ENCODE measurements around the gene GYG1.

GYG1 gene

DNA sequence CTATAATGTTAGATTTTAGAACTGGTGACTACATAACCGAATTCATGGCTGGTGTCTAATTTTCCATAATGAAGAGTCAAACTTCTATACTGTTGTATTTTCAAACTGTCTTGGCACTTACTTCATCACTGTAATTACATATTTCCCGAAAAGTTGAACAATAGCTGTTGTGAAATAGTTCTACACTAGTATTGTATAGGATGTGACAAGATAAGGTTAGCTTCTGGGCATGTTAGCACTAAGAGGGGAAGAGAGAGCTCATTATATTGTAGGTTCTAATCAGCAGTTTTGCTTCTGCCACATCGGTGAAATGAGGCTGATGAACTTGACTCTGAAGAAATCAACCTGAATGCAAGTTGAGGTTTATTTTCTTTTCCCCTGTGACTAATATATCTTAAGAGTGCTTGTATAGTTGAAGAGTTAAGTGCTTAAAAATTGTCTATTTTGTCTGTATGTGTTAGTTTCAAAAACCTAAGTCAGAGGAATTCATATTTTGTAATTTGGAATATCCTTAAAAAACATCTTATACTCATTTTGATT, 8.9 kb downstream of the GYG1 start:
- TF ChIP-seq, protein P1, sequence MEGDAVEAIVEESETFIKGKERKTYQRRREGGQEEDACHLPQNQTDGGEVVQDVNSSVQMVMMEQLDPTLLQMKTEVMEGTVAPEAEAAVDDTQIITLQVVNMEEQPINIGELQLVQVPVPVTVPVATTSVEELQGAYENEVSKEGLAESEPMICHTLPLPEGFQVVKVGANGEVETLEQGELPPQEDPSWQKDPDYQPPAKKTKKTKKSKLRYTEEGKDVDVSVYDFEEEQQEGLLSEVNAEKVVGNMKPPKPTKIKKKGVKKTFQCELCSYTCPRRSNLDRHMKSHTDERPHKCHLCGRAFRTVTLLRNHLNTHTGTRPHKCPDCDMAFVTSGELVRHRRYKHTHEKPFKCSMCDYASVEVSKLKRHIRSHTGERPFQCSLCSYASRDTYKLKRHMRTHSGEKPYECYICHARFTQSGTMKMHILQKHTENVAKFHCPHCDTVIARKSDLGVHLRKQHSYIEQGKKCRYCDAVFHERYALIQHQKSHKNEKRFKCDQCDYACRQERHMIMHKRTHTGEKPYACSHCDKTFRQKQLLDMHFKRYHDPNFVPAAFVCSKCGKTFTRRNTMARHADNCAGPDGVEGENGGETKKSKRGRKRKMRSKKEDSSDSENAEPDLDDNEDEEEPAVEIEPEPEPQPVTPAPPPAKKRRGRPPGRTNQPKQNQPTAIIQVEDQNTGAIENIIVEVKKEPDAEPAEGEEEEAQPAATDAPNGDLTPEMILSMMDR (IDR thresholded peaks at IDR 0.05; ENCODE audit: low read depth, low read length): no peak
- Histone ChIP-seq H3K4me3 (ENCODE audit: low read depth, low read length) (no peak overlapping the region), H3K4me1 (peaks cover 4% of the 10 kb centered on the region; the same call in 1 of the 2 replicates), H3K9me3 (no peaks in the 10 kb centered on the region), H3K36me3 (no peaks in the 10 kb centered on the region), H3K27me3 (no peaks in the 10 kb centered on the region)
- DNase-seq: no peak

GRCh38 chr3:149001727-149002126, 10.4 kb downstream of the GYG1 start:
- Histone ChIP-seq H3K36me3 (no peaks in the 10 kb centered on the region), H3K4me3 (ENCODE audit: low read depth, low read length) (no peak overlapping the region), H3K4me1 (peaks cover 4% of the 10 kb centered on the region; the same call in 1 of the 2 replicates), H3K9me3 (no peaks in the 10 kb centered on the region), H3K27me3 (no peaks in the 10 kb centered on the region)
- TF ChIP-seq, protein P1 (IDR thresholded peaks at IDR 0.05; ENCODE audit: low read depth, low read length): no peak
- no peak for DNase-seq

GRCh38 chr3:149003653-149004305, 12.4 kb downstream of the GYG1 start:
- H3K9me3 ChIP-seq: no peaks in the 10 kb centered on the region
- TF ChIP-seq, protein P1 (IDR thresholded peaks at IDR 0.05; ENCODE audit: low read depth, low read length): no peak
- H3K4me1 ChIP-seq: peaks cover 4% of the 10 kb centered on the region; the same call in 1 of the 2 replicates
- H3K27me3 ChIP-seq: no peaks in the 10 kb centered on the region
- no peak overlapping the region for H3K4me3 ChIP-seq (ENCODE audit: low read depth, low read length)
- H3K36me3 ChIP-seq: no peaks in the 10 kb centered on the region
- DNase-seq: no peak

- TF ChIP-seq, protein P1 (IDR thresholded peaks at IDR 0.05; ENCODE audit: low read depth, low read length): no peak
- no peak overlapping the region for H3K4me3 ChIP-seq (ENCODE audit: low read depth, low read length)
- DNase-seq: no peak
- H3K9me3 ChIP-seq: no peaks in the 10 kb centered on the region
- peaks cover 4% of the 10 kb centered on the region; the same call in 1 of the 2 replicates for H3K4me1 ChIP-seq
- H3K27me3 ChIP-seq: no peaks in the 10 kb centered on the region
- peaks cover 3% of the 10 kb centered on the region for H3K36me3 ChIP-seq
These were observed 13.3 kb downstream of the GYG1 start for GRCh38 chr3:149004622-149005021.

- Histone ChIP-seq H3K9me3 (no peaks in the 10 kb centered on the region), H3K4me3 (ENCODE audit: low read depth, low read length) (no peak overlapping the region), H3K27me3 (no peaks in the 10 kb centered on the region), H3K36me3 (peaks cover 6% of the 10 kb centered on the region), H3K4me1 (peaks cover 4% of the 10 kb centered on the region; the same call in 1 of the 2 replicates)
- no peak for DNase-seq
- TF ChIP-seq, protein P1 (IDR thresholded peaks at IDR 0.05; ENCODE audit: low read depth, low read length): no peak
These were observed 14.1 kb downstream of the GYG1 start for GRCh38 chr3:149005416-149005815.

GRCh38 chr3:149007567-149008257, 16.4 kb downstream of the GYG1 start:
- H3K4me1 ChIP-seq: peaks cover 4% of the 10 kb centered on the region; the same call in 1 of the 2 replicates
- no peak for DNase-seq
- no peaks in the 10 kb centered on the region for H3K27me3 ChIP-seq
- H3K4me3 ChIP-seq (ENCODE audit: low read depth, low read length): no peak overlapping the region
- TF ChIP-seq, protein P1 (IDR thresholded peaks at IDR 0.05; ENCODE audit: low read depth, low read length): no peak
- H3K9me3 ChIP-seq: no peaks in the 10 kb centered on the region
- peaks cover 6% of the 10 kb centered on the region for H3K36me3 ChIP-seq
